Measurements from ENCODE around the gene SLC36A4. TPM values are rescaled to one million over a fixed set of nuclear protein-coding genes. Genes with fewer than 3 reads are reported as not detected.

The SLC36A4 gene
- total and polyA plus RNA-seq, 2 of the 13 experiments (the other 11 are each of a cell fraction or from before 2014, with no cell fraction given), result 7.3 to 9.5 TPM

- TF ChIP-seq ZNF800 (CRISPR knock-in tag; IDR thresholded peaks at IDR 0.05), result no peak
- TF ChIP-seq CERS6 (CRISPR knock-in tag; IDR thresholded peaks at IDR 0.05), result no peak
- no peak for TF ChIP-seq ZBTB25 (CRISPR knock-in tag; IDR thresholded peaks at IDR 0.05)
- TF ChIP-seq SMARCE1 (IDR thresholded peaks at IDR 0.05; ENCODE audit: borderline replicate concordance), result no peak
- no peak for TF ChIP-seq E2F2 (CRISPR knock-in tag; IDR thresholded peaks at IDR 0.05; ENCODE audit: borderline replicate concordance)
- no peak for TF ChIP-seq ZBTB10 (CRISPR knock-in tag; IDR thresholded peaks at IDR 0.05; ENCODE audit: borderline replicate concordance)
- no peak for TF ChIP-seq ZNF607 (CRISPR knock-in tag; IDR thresholded peaks at IDR 0.05; ENCODE audit: borderline replicate concordance)
- no peak for TF ChIP-seq DDIT3 (CRISPR knock-in tag; IDR thresholded peaks at IDR 0.05)
These were observed 5.6 kb downstream of the SLC36A4 start (continued) for GRCh38 chr11:93192163-93192562.

Data from HepG2 (cell line).